HG02852 (cell line): ENCODE results near the gene PSORS1C1.

Experiments used
- ATAC-seq: cut with Tn5 transposase; IDR thresholded peaks from one replicate; pipeline ENCODE4 v1.9.1; 2021; ENCODE audit warnings: mild to moderate bottlenecking, moderate library complexity; ENCODE audit not compliant: unreplicated experiment

Gene PSORS1C1

GRCh38 chr6:31125162-31125561 is 10.6 kb downstream of the PSORS1C1 start:
- ATAC-seq = no peak

- ATAC-seq = no peak
Measured at GRCh38 chr6:31125586-31126363, 11.2 kb downstream of the PSORS1C1 start.

GRCh38 chr6:31126396-31127175 is 12.0 kb downstream of the PSORS1C1 start:
- no peak for ATAC-seq

GRCh38 chr6:31128093-31128676 is 13.6 kb downstream of the PSORS1C1 start:
- no peak for ATAC-seq

- no peak for ATAC-seq
Measured at GRCh38 chr6:31129130-31129529, 14.5 kb downstream of the PSORS1C1 start.

GRCh38 chr6:31130751-31131150 is 16.2 kb downstream of the PSORS1C1 start:
- ATAC-seq = no peak

- no peak for ATAC-seq
Measured at GRCh38 chr6:31131595-31131994, 17.0 kb downstream of the PSORS1C1 start.

GRCh38 chr6:31132806-31133205 is 18.2 kb downstream of the PSORS1C1 start:
- no peak for ATAC-seq

GRCh38 chr6:31135710-31136109 is 21.1 kb downstream of the PSORS1C1 start:
- no peak for ATAC-seq

- no peak for ATAC-seq
Measured at GRCh38 chr6:31138982-31139381, 24.4 kb downstream of the PSORS1C1 start, which contains the start of gene PSORS1C2. Gene PSORS1C2, minus strand, starts transcription at chr6:31139066. Its CDS starts 40 bp downstream, at chr6:31139026.

GRCh38 chr6:31139599-31139998 is 25.0 kb downstream of the PSORS1C1 start:
- no peak for ATAC-seq

GRCh38 chr6:31140643-31141042 is 26.0 kb downstream of the PSORS1C1 start:
- ATAC-seq = no peak

GRCh38 chr6:31142361-31142761 is 27.8 kb downstream of the PSORS1C1 start:
- ATAC-seq = no peak

GRCh38 chr6:31143148-31143547 is 28.5 kb downstream of the PSORS1C1 start:
- no peak for ATAC-seq

- ATAC-seq = no peak
Measured at GRCh38 chr6:31144296-31144969, 29.8 kb downstream of the PSORS1C1 start.

- ATAC-seq = no peak
Measured at GRCh38 chr6:31144970-31145340, 30.4 kb downstream of the PSORS1C1 start.

GRCh38 chr6:31145386-31145785 is 30.8 kb downstream of the PSORS1C1 start:
- ATAC-seq = no peak

- ATAC-seq = no peak
Measured at GRCh38 chr6:31149827-31150447, 35.3 kb downstream of the PSORS1C1 start.

- no peak for ATAC-seq
Measured at GRCh38 chr6:31152781-31153180, 38.2 kb downstream of the PSORS1C1 start.

GRCh38 chr6:31154436-31154835 is 39.8 kb downstream of the PSORS1C1 start:
- no peak for ATAC-seq

- no peak for ATAC-seq
Measured at GRCh38 chr6:31156641-31157040, 42.0 kb downstream of the PSORS1C1 start.
